Measurements from ENCODE around the gene XPO1.
"Not testable (repeated sequence)": the region's sequence is repeated elsewhere in the genome, so short reads cannot be mapped to it uniquely, and the experiment has no call there.

The XPO1 gene

GRCh38 chr2:61485281-61485680 is 52.9 kb downstream of the XPO1 start:
- no peak for TF ChIP-seq CTCF (IDR thresholded peaks at IDR 0.05; ENCODE audit: low read depth, low read length, missing control alignments)

GRCh38 chr2:61478086-61478485 is 60.1 kb downstream of the XPO1 start:
- no peak for DNase-seq (ENCODE audit: extremely low read depth, low read depth)
- no peak for TF ChIP-seq CTCF (IDR thresholded peaks at IDR 0.05; ENCODE audit: low read depth, low read length, missing control alignments)
- no peak overlapping the region for H3K4me3 ChIP-seq (replicated peaks; ENCODE audit: low read depth, low read length)

More at GRCh38 chr2:61485281-61485680, 52.9 kb downstream of the XPO1 start:
- DNase-seq (ENCODE audit: extremely low read depth, low read depth), result no peak
- no peak overlapping the region for H3K4me3 ChIP-seq (replicated peaks; ENCODE audit: low read depth, low read length)

- H3K4me3 ChIP-seq (replicated peaks; ENCODE audit: low read depth, low read length); DNase-seq (ENCODE audit: extremely low read depth, low read depth): not testable (repeated sequence)
Measured at GRCh38 chr2:61476929-61477589, 61.1 kb downstream of the XPO1 start.

- peak overlapping the region; percentile 95 for H3K4me3 ChIP-seq (replicated peaks; ENCODE audit: low read depth, low read length)
- TF ChIP-seq CTCF (IDR thresholded peaks at IDR 0.05; ENCODE audit: low read depth, low read length, missing control alignments), result no peak
- DNase-seq (ENCODE audit: extremely low read depth, low read depth), result peak; percentile 32
Measured at GRCh38 chr2:61471905-61472805, 66.0 kb downstream of the XPO1 start.

GRCh38 chr2:61470965-61471904 is 66.9 kb downstream of the XPO1 start, which contains the start of gene USP34:
Gene USP34, minus strand, starts transcription at chr2:61471087. Its CDS starts 395 bp downstream, at chr2:61470692.
- TF ChIP-seq CTCF (IDR thresholded peaks at IDR 0.05; ENCODE audit: low read depth, low read length, missing control alignments), result no peak
- peak; percentile 66 for DNase-seq (ENCODE audit: extremely low read depth, low read depth)
- H3K4me3 ChIP-seq (replicated peaks; ENCODE audit: low read depth, low read length), result peak within 1 kb of the TSS; percentile 95

GRCh38 chr2:61470122-61470951 is 67.8 kb downstream of the XPO1 start:
- H3K4me3 ChIP-seq (replicated peaks; ENCODE audit: low read depth, low read length), result peak overlapping the region; percentile 89
- TF ChIP-seq CTCF (IDR thresholded peaks at IDR 0.05; ENCODE audit: low read depth, low read length, missing control alignments), result no peak
- peak; percentile 6 for DNase-seq (ENCODE audit: extremely low read depth, low read depth)
